HFFc6 (cell line): ENCODE results near the gene CRKL. TPM values are rescaled to one million over a fixed set of nuclear protein-coding genes. Genes with fewer than 3 reads are reported as not detected.
A peak's percentile ranks its signal among the peaks of the same experiment; 100 is the strongest.

ENCODE experiments used
- DNase-seq: peaks from one replicate; pipeline ENCODE4 v3.0.0-alpha.2; 2018
- H3K27ac Mint-ChIP-seq: 2 replicates; pipeline ENCODE4 v1.8.0; 2020; ENCODE audit warnings: mild to moderate bottlenecking, mixed read lengths
- H3K27me3 Mint-ChIP-seq: 2 replicates; pipeline ENCODE4 v1.8.0; 2021; ENCODE audit warnings: mild to moderate bottlenecking, moderate library complexity, mixed read lengths; ENCODE audit not compliant: insufficient read depth
- H3K36me3 Mint-ChIP-seq: 2 replicates; pipeline ENCODE4 v1.8.0; 2021; ENCODE audit warnings: low read depth, mixed read lengths
- H3K4me1 Mint-ChIP-seq: 2 replicates; pipeline ENCODE4 v1.8.0; 2020; ENCODE audit warnings: low read depth, mixed read lengths
- H3K4me3 Mint-ChIP-seq: 2 replicates; pipeline ENCODE4 v1.8.0; 2020; ENCODE audit warnings: mild to moderate bottlenecking, moderate library complexity, mixed read lengths
- H3K9me3 Mint-ChIP-seq: 2 replicates; pipeline ENCODE4 v1.8.0; 2020; ENCODE audit warnings: mild to moderate bottlenecking, mixed read lengths
- CTCF ChIP-seq: fragments of 200-600 bp; sonication (generic); IDR thresholded peaks from 2 replicates; pipeline ENCODE4 v1.5.0; 2021; ENCODE audit warnings: antibody characterized with exemption, mild to moderate bottlenecking
- total RNA-seq, 6 experiments: library from RNA; stranded (reverse); fragmentation: NEBNext Ultra II Directional; extraction: Animal tissue kit (Norgen Biotek cat#: 25700); gene quantifications; 2 replicates in 1 of 6; 3 replicates in 5 of 6; pipeline ENCODE4 v1.2.3, GENCODE V29; 2021

Gene CRKL
- total RNA-seq, 6 experiments from 2014 or later: 44.0 to 51.5 (median 47.6) TPM

- Mint-ChIP-seq H3K27ac (peak overlapping the region; percentile 26; the same call in 1 of the 2 replicates), H3K36me3 (0 out of 2 replicates have a peak, but pooled peaks cover 4% of the 10 kb centered on the region), H3K4me1 (peaks cover 10% of the 10 kb centered on the region; the same call in 1 of the 2 replicates), H3K27me3 (peaks cover 1% of the 10 kb centered on the region; the same call in 1 of the 2 replicates), H3K4me3 (peak overlapping the region; percentile 81), H3K9me3 (no peaks in the 10 kb centered on the region)
- TF ChIP-seq CTCF: no peak
- DNase-seq: no peak
These were observed 40.6 kb downstream of the CRKL start for GRCh38 chr22:20957683-20958431.

GRCh38 chr22:20959578-20960461 is 42.6 kb downstream of the CRKL start:
- no peak for TF ChIP-seq CTCF
- Mint-ChIP-seq H3K4me1 (peaks cover 15% of the 10 kb centered on the region), H3K4me3 (no peak overlapping the region), H3K27ac (no peak overlapping the region), H3K9me3 (no peaks in the 10 kb centered on the region), H3K36me3 (no peaks in the 10 kb centered on the region), H3K27me3 (peaks cover 7% of the 10 kb centered on the region)
- DNase-seq: no peak

GRCh38 chr22:20960609-20961008 is 43.4 kb downstream of the CRKL start:
- Mint-ChIP-seq H3K27me3 (peaks cover 7% of the 10 kb centered on the region), H3K9me3 (no peaks in the 10 kb centered on the region), H3K36me3 (no peaks in the 10 kb centered on the region), H3K27ac (no peak overlapping the region), H3K4me1 (peaks cover 15% of the 10 kb centered on the region), H3K4me3 (no peak overlapping the region)
- no peak for TF ChIP-seq CTCF
- no peak for DNase-seq

GRCh38 chr22:20962491-20962945 is 45.3 kb downstream of the CRKL start:
- Mint-ChIP-seq H3K27me3 (peaks cover 9% of the 10 kb centered on the region), H3K4me1 (peaks cover 11% of the 10 kb centered on the region), H3K36me3 (no peaks in the 10 kb centered on the region), H3K4me3 (no peak overlapping the region), H3K27ac (no peak overlapping the region), H3K9me3 (no peaks in the 10 kb centered on the region)
- no peak for TF ChIP-seq CTCF
- DNase-seq: no peak

GRCh38 chr22:20963201-20964052 is 46.2 kb downstream of the CRKL start:
- no peak overlapping the region for H3K27ac Mint-ChIP-seq
- no peak overlapping the region for H3K4me3 Mint-ChIP-seq
- no peaks in the 10 kb centered on the region for H3K9me3 Mint-ChIP-seq
- H3K36me3 Mint-ChIP-seq: no peaks in the 10 kb centered on the region
- H3K4me1 Mint-ChIP-seq: peaks cover 5% of the 10 kb centered on the region; the same call in 1 of the 2 replicates
- H3K27me3 Mint-ChIP-seq: peaks cover 11% of the 10 kb centered on the region
- no peak for TF ChIP-seq CTCF
- no peak for DNase-seq
